Endothelial cell of umbilical vein (primary cell): Measurements from ENCODE around the gene HSD3B7. TPM values are rescaled to one million over a fixed set of nuclear protein-coding genes. Genes with fewer than 3 reads are reported as not detected.

Experiments used
- BruUV-seq: library from RNA; stranded (reverse); fragments of 400-500 nt; replicated peaks from 2 replicates; lab custom pipeline; 2021; lab: Mats Ljungman, UMichigan
- CTCF ChIA-PET: fragments of 300-600, 350-600 bp; sonication (Branson Sonifier 250); formaldehyde crosslinking; loops from one replicate; lab custom pipeline; 2021; ENCODE audit warnings: antibody characterized with exemption, inconsistent platforms; lab: Charles Lee
- POLR2A ChIA-PET: fragments of 300-600, 350-600 bp; sonication (Branson Sonifier 250); formaldehyde crosslinking; loops from one replicate; lab custom pipeline; 2021; ENCODE audit warnings: antibody characterized with exemption, inconsistent platforms; lab: Charles Lee
- DNase-seq: peaks from one replicate; pipeline ENCODE4 v3.0.0-alpha.2; 2011; ENCODE audit warnings: low read depth, low spot score
- FAIRE-seq: peaks from 2 replicates; lab custom pipeline; 2011; peaks lifted over from hg19 to GRCh38; lab: Jason Lieb, UNC
- H2AFZ ChIP-seq: 2 replicates; pipeline ENCODE4 v1.6.0; 2012; ENCODE audit warnings: low read depth, low read length, control low read depth, inconsistent platforms
- H3K27ac ChIP-seq: 2 replicates; pipeline ENCODE4 v1.5.1; 2011; ENCODE audit warnings: low read depth, mild to moderate bottlenecking, control low read depth, low read length, moderate library complexity; ENCODE audit not compliant: insufficient read depth
- H3K27me3 ChIP-seq, 2 experiments: 2 replicates each; pipeline versions ENCODE4 v1.6.0 to v1.6.1; 2011; ENCODE audit warnings: low read length in 2 of 2, mixed read lengths in 1 of 2; ENCODE audit not compliant: control insufficient read depth in 2 of 2, insufficient read depth in 2 of 2
- H3K36me3 ChIP-seq, 2 experiments: 2 replicates in 1 of 2; 3 replicates in 1 of 2; pipeline ENCODE4 v1.5.1; 2011; ENCODE audit warnings: low read length in 2 of 2, mild to moderate bottlenecking in 1 of 2, moderate library complexity in 1 of 2; ENCODE audit not compliant: control insufficient read depth in 2 of 2, insufficient read depth in 2 of 2; ENCODE audit errors: extremely low read depth in 1 of 2
- H3K4me1 ChIP-seq: 3 replicates; pipeline ENCODE4 v1.5.1; 2011; ENCODE audit warnings: mild to moderate bottlenecking, low read length; ENCODE audit not compliant: control insufficient read depth, insufficient read depth; ENCODE audit errors: extremely low read depth
- H3K4me2 ChIP-seq: 2 replicates; pipeline ENCODE4 v1.6.1; 2011; ENCODE audit warnings: low read length, control low read depth, mixed read lengths; ENCODE audit not compliant: insufficient read depth
- H3K4me3 ChIP-seq, 3 experiments: fragments of 200-600 bp in 1 of 3; sonication (generic), shearing (Covaris generic) in 1 of 3; replicated peaks in 1 of 3; 2 replicates each; pipeline ENCODE4 v1.5.1; 2011 to 2016; ENCODE audit warnings: control low read depth in 3 of 3, low read length in 3 of 3, mild to moderate bottlenecking in 2 of 3, inconsistent platforms in 1 of 3, low read depth in 1 of 3, moderate library complexity in 1 of 3; ENCODE audit not compliant: insufficient read depth in 1 of 3
- H3K79me2 ChIP-seq: 2 replicates; pipeline ENCODE4 v1.6.0; 2012; ENCODE audit warnings: low read length, inconsistent platforms; ENCODE audit not compliant: control insufficient read depth, insufficient read depth
- H3K9ac ChIP-seq: replicated peaks from 2 replicates; pipeline ENCODE3; 2011; ENCODE audit warnings: low read length, control low read depth; ENCODE audit not compliant: insufficient read depth; ENCODE audit errors: extremely low read depth
- H3K9me1 ChIP-seq: replicated peaks from 3 replicates; pipeline ENCODE4 v1.6.0; 2011; ENCODE audit warnings: mild to moderate bottlenecking, low read length; ENCODE audit not compliant: control insufficient read depth, insufficient read depth; ENCODE audit errors: extremely low read depth
- H3K9me3 ChIP-seq: replicated peaks from 2 replicates; pipeline ENCODE4 v1.5.1; 2012; ENCODE audit warnings: low read length, inconsistent platforms; ENCODE audit not compliant: control insufficient read depth, insufficient read depth
- H4K20me1 ChIP-seq: replicated peaks from 2 replicates; pipeline ENCODE3; 2011; ENCODE audit warnings: mild to moderate bottlenecking, low read length; ENCODE audit not compliant: control insufficient read depth, insufficient read depth; ENCODE audit errors: extremely low read depth
- CTCF ChIP-seq, 2 donors: IDR thresholded peaks; 1 replicate in 1 of 2; 2 replicates in 1 of 2; pipeline ENCODE4 v1.5.1; 2011; ENCODE audit warnings: low read length in 2 of 2, mild to moderate bottlenecking in 2 of 2, moderate library complexity in 2 of 2, control low read depth in 1 of 2, inconsistent platforms in 1 of 2, low read depth in 1 of 2; ENCODE audit not compliant: insufficient read depth in 1 of 2; ENCODE audit errors: extremely low read depth in 1 of 2
- EZH2 ChIP-seq: IDR thresholded peaks from 2 replicates; pipeline ENCODE4 v1.6.1; 2012; ENCODE audit warnings: borderline replicate concordance, low read depth, mild to moderate bottlenecking, moderate library complexity, low read length, inconsistent platforms; ENCODE audit not compliant: severe bottlenecking
- FOS ChIP-seq: IDR thresholded peaks from 2 replicates; pipeline ENCODE4 v1.6.1; 2011; ENCODE audit warnings: mild to moderate bottlenecking, low read length, moderate library complexity, borderline replicate concordance; ENCODE audit not compliant: insufficient read depth
- GATA2 ChIP-seq: IDR thresholded peaks from 2 replicates; pipeline ENCODE4 v1.7.0; 2011; ENCODE audit warnings: low read depth, mild to moderate bottlenecking, moderate library complexity, mixed read lengths, low read length; ENCODE audit not compliant: insufficient read length, insufficient read depth
- JUN ChIP-seq: IDR thresholded peaks from 2 replicates; pipeline ENCODE4 v1.6.1; 2011; ENCODE audit warnings: borderline replicate concordance, low read depth; ENCODE audit not compliant: insufficient read length, insufficient read depth
- MAX ChIP-seq: IDR thresholded peaks from 2 replicates; pipeline ENCODE4 v1.6.1; 2011; ENCODE audit not compliant: insufficient read depth, insufficient read length
- MYC ChIP-seq: IDR thresholded peaks from one replicate; pipeline ENCODE4 v1.6.1; 2011; ENCODE audit warnings: mild to moderate bottlenecking, low read depth, low read length
- POLR2A ChIP-seq: IDR thresholded peaks from 2 replicates; pipeline ENCODE4 v1.6.1; 2012; ENCODE audit warnings: low read depth, mild to moderate bottlenecking, control low read depth, low read length
- POLR2AphosphoS5 ChIP-seq: IDR thresholded peaks from 2 replicates; pipeline ENCODE4 v1.6.1; 2012; ENCODE audit warnings: low read depth, mild to moderate bottlenecking, control low read depth, low read length, moderate library complexity; ENCODE audit not compliant: insufficient read depth
- dilution Hi-C: fragments of 300-500 bp; cut with MboI; formaldehyde crosslinking; loops from one replicate; pipeline ENCODE4 v1.15.0; 2019; ENCODE audit warnings: low sequenced_read_pairs; ENCODE audit not compliant: extremely low pct_ligation_motif_present
- intact Hi-C: fragments of 100-400 bp; cut with micrococcal nuclease; formaldehyde crosslinking; loops from one replicate; pipeline ENCODE4 v1.10.0; 2022
- polyA plus RNA-seq, 4 experiments: library from polyadenylated mRNA; depleted of rRNA in 3 of 4; stranded (reverse) in 3 of 4; unstranded in 1 of 4; fragments of >200 nt; gene quantifications; 2 replicates each; pipeline versions ENCODE4 v1.2.1 to v1.2.3, GENCODE V29; 2011 to 2012; ENCODE audit warnings: missing spikeins in 1 of 4
- total RNA-seq: library from RNA; stranded (reverse); gene quantifications from 2 replicates; pipeline ENCODE4 v1.2.3, GENCODE V29; 2021

Gene HSD3B7
- total and polyA plus RNA-seq, 2 donors (not counting 3 experiments of a cell fraction or from before 2014, with no cell fraction given): 3.5 to 4.8 TPM

GRCh38 chr16:30983898-30984610 lies 953 bp upstream of the HSD3B7 start:
- Histone ChIP-seq H3K36me3 (peaks cover 4 to 18% of the 10 kb centered on the region in 2 experiments), H3K27me3 (no peaks in the 10 kb centered on the region), H3K4me2 (no peak overlapping the region), H3K9me1 (no peaks in the 10 kb centered on the region), H3K9me3 (no peaks in the 10 kb centered on the region), H3K4me3 (no peak overlapping the region), H3K9ac (no peak overlapping the region), H3K27ac (no peak overlapping the region), H3K4me1 (no peaks in the 10 kb centered on the region), H2AFZ (no peak overlapping the region), H3K79me2 (no peaks in the 10 kb centered on the region), H4K20me1 (no peaks in the 10 kb centered on the region)
- FAIRE-seq (no peak), DNase-seq (no peak)
- intact Hi-C loops (loop anchor here (10.0 kb wide), 1 partner anchor 711 kb away; no protein-coding TSS in a partner anchor), dilution Hi-C loops (no loop called here)
- TSS peak; percentile 56 for BruUV-seq
- POLR2A ChIA-PET: interaction anchor here (1.1 kb wide), 1 partner anchor 196 kb away, joined by 4 read pairs; the partner anchor contains the start of gene FUS
- TF ChIP-seq MAX: no peak
- TF ChIP-seq FOS: no peak
- no peak for TF ChIP-seq EZH2
- no peak for TF ChIP-seq MYC
- no peak for TF ChIP-seq CTCF (IDR thresholded peaks at IDR 0.05; ENCODE audit: extremely low read depth in 1 of 2, insufficient read depth in 1 of 2, low read depth in 1 of 2, low read length in 2 of 2)
- no peak for TF ChIP-seq POLR2AphosphoS5
- TF ChIP-seq JUN: no peak
- TF ChIP-seq GATA2: no peak
- TF ChIP-seq POLR2A: no peak
- CTCF ChIA-PET: interaction anchor here (0.6 to 5.0 kb wide), 39 partner anchors 10 to 884 kb away, joined by 3 to 66 read pairs (median 5); partner anchors contain the start of genes KAT8, SETD1A, STX4 and VKORC1
